HG03521 (cell line): ENCODE data around the gene SLC12A5.

ENCODE experiments used
- ATAC-seq: cut with Tn5 transposase; IDR thresholded peaks from one replicate; pipeline ENCODE4 v1.9.1; 2021; ENCODE audit warnings: mild to moderate bottlenecking, moderate library complexity; ENCODE audit not compliant: unreplicated experiment

The SLC12A5 gene

DNA sequence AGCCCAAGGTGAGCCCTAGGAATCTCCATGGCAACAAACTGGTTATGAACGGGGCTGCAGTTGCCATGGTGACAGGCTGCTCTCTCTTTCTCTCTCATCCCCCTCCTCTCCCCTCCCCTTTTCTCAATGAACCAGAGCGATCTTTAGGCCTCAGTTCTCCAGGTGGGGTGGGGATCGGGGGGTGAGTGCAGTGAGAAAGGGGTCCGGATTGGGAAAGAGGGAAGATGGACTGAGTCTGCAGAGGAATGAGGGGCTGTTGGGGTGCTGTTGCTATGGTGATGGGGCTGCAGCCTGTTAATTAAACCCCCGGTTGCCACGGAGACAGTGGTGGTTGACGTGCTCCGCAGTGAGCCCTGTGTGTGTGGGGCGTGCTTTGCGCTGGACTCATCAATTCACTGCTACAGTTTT lies 3.6 kb upstream of the SLC12A5 start:
- ATAC-seq, result no peak

DNA sequence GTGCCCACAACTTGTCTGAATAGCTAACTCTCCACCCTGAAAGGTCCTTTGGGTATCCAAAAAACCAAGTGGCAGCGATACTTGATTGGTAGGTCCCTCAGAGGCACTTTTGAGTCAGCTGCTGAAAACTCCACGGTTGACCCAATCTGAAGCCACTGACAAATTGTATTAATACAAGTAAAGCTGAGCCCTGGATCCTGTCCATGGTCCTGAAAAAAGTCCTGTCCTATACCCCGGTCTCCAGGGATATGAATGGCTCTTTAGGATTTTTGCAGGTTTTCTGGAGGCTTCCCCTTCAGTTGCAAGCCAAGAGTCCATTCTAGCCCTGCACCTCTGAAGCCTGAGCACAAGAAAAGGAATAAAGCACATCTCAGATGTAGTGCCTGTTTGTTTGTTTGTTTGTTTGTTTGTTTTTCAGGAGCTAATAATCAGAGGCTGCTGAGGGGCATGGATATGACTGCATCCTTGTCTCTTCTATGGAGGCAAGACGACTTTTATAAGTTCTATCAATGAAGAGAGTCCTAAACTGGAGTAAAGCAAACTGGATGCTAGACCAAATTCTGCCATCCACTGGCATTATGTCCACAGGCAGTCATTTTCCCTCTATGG lies 1.7 kb upstream of the SLC12A5 start:
- ATAC-seq, result no peak

DNA sequence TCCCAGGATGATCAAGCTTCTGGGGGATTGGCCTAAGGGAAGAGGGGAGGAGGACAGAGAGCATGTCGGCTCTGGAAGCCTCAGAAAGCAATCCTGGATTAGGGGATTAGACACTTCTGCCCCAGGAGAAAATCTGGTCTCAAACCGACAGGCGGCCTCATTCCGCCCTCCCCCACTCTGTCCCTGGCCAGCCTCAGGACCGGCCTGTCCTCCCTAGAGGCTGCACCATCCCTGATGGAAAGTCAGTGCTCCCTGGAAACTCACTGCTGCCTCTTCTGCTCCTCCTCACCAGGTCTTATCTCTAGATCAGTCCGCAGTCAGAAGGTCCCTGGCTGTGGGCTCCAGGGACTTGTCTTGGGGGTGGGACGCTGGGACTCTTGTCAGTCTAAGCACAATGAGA lies 905 bp upstream of the SLC12A5 start:
- ATAC-seq, result no peak

DNA sequence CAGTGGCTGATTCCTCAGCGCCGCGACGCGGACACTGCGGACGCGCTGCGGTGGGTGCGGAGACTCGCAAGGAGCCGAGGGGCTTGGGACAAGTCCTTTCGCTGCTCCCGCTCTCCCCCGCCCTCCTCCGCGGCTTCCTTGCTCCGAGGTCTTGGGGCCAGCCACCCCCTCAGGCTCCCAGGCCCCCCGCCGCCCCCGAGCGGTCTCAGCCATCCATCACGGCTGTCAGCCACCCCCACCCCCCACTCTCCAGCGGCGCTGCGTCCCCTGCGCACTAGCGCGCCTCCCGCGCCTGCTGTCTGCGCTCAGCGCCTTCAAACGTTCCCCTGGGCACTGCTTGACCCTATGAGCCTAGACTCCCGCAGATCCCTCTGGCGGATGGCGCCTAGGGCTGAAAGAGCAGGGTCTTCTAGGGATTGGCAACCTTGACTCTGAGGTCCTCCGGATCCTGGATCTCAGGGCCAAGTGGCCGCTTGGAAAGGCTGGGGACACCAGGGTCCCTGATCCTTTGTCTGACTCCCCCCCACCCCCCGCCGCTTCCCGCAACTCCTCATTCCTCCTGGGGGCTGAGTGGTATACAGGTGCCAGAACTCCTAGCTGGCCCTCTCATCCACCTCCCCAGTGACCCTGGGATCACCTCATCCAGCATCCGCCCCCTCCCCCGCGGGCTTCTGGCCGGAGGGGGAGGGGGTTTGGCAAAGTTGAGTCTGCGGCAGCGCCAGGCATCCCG lies 1.4 kb downstream of the SLC12A5 start:
- ATAC-seq, result no peak

DNA sequence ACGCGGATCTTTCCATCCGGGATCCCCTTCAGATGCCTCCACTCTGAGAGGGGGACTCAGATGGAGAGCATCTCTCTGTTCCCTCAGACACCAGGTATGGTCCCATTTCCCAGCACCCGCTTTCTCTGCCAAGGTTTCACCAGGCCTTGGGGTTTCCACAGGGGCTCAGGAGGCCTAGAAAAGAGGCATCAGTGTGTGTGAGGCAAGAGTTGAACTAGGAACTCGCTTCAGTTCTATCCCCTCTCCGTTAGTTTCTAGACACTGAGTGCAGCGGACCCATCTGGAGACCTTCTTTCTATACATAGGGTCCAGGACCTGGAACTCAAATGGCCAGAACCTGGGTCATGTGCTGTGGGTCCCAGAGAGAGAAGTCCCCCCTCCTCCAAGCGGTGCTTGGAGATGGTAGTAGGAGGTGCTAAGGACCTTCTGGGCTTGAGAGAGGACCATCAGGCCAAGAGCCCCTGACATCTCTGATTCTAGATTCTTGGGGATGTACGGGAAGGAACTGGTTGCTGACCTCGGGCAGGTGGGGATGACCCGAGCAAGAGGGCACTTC lies 2.1 kb downstream of the SLC12A5 start:
- ATAC-seq, result no peak

DNA sequence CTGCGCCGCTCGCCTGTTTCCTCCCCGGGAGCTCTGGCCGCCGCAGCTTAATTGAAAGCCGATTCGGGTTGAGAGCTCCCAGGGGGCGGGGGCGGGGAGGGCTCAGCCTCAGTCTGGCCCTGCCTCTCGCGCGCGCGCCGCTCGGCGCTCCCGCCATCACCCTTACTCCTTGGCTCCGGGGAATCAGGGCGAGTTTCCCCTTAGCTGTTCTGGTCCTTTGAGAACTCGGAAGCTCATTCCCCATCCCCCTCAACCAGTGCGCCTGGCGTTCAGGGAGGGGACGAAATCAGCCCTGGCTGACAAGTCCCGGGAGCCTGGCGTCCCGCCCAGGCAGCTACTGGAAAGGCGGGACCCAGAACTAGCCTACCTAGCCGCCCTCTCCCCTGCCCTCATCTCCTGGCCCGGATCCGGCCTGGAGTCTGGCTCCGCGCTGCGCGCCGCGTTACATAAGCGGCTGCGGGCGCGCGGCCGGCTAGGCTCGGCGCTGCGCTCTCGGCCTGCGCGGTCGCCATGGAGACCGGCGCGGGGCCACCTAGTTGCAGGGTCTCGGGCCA lies 2.8 kb downstream of the SLC12A5 start:
- no peak for ATAC-seq

DNA sequence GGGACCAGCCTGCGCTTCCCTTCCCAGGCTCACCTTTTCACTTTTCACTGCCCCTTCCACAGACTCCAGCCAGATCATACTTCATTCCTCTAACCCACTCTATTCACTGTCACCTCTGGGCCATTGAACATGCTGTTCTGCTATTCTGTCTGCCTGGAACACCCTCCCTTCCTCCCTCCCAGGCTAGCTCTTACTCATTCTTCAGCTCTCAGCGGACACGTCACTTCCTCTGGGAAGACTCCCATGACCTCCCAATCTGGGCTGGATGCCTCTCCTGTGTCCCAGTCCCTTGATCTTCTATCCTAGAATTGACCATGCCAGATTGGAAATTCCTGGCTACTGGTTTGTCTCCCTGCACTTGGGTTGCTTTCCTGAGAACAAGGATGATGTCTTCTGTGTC lies 5.0 kb downstream of the SLC12A5 start:
- no peak for ATAC-seq

DNA sequence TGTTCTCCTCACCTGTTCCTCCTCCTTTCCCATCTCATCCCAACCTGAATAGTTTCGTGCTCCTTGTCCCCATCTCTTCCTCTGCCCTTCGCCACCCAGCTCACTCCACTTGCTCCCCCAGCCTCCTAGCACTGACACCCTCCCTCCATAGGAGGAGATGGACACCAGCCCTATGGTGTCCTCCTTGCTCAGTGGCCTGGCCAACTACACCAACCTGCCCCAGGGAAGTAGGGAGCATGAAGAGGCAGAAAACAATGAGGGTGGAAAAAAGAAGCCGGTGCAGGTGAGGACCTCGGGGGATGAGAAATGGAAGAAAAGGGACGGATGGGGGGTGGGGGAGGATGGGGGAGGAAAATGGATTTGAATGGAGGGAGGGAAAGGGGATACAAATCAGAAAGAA lies 6.2 kb downstream of the SLC12A5 start:
- no peak for ATAC-seq

DNA sequence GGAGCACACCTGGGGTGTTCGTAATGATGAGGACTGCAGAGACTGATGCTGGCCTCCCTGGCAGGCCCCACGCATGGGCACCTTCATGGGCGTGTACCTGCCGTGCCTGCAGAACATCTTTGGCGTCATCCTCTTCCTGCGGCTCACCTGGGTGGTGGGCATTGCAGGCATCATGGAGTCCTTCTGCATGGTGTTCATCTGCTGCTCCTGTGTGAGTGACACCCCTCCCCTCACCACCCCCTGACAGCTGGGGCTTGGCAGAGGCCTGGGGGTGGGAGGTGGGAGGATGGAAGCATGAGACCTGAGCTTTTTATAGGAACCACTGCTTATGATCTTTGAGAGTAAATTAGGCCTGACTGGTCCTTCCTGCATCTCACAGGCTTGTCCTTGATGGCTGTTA lies 6.7 kb downstream of the SLC12A5 start:
- ATAC-seq, result no peak

DNA sequence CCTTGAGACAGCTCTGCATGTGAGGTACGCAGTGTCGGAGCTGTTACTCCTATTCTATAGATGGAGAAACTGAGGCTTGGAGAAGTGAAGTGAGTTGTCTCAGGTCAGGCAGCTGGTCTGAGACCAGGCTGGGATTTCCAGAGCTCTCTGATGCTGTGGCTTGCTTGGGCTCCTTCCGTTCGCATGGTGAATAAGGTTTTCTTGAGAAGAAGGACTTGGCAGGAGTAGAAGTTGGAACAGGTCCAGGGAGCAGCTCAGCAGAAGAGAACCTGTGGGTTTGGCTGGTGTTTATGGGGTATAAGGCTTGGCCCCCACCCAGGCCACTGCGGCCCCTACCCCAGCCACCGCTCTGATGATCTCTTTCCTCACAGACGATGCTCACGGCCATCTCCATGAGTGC lies 7.4 kb downstream of the SLC12A5 start:
- ATAC-seq, result no peak

DNA sequence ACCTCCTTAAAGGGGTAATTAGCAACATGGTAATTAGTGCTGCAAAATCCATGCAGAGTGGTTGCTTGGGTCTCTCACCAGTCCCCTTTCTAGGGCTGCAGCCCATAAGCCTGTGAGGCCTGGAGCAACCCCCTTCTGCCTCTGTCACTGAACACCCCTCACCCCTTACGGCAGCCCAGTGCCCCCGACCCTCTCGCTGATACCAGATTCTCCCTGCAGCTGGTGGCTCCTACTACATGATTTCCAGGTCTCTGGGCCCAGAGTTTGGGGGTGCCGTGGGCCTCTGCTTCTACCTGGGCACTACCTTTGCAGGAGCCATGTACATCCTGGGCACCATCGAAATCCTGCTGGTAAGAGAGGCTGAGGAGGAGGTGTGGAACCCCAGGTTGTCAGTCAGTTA lies 8.0 kb downstream of the SLC12A5 start:
- no peak for ATAC-seq

DNA sequence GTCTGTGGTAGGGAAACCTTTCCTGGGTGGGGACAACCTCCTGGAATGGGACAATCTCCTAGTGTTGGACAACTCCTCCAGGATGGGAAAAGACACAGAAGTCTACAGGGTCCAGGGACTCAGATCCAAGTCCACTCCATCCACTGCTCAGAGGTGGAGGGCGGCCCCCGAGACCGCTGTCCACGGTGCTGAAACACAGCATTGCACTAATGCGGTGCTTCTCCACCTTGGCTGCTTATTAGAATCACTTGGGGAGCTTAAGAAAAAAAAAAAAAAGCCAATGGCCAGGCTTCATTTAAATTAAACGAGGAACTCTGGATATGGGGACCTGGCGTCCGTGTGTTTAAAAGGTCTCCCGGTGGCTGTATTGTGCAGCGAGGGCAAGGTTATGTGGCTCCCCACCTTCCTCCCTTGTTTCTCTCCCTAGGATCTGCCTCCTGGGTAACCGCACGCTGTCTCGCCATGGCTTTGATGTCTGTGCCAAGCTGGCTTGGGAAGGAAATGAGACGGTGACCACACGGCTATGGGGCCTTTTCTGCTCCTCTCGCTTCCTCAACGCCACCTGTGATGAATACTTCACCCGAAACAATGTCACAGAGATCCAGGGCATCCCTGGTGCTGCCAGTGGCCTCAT lies 12.0 kb downstream of the SLC12A5 start:
- no peak for ATAC-seq

DNA sequence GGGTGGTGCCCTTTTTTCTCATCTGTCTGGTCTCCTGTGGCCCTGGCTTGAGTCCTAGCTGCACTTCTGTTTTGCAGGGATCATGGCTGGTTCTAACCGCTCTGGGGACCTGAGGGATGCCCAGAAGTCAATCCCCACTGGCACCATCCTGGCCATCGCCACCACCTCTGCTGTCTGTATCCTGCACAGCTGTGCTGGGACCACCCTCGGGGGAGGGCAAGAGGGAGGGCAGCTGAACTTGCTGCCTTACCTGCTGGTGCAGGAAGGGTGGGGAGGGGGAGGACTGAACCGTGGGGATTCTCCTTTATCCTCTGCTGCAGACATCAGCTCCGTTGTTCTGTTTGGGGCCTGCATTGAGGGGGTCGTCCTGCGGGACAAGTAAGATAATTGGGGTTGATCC lies 14.5 kb downstream of the SLC12A5 start:
- ATAC-seq, result no peak

DNA sequence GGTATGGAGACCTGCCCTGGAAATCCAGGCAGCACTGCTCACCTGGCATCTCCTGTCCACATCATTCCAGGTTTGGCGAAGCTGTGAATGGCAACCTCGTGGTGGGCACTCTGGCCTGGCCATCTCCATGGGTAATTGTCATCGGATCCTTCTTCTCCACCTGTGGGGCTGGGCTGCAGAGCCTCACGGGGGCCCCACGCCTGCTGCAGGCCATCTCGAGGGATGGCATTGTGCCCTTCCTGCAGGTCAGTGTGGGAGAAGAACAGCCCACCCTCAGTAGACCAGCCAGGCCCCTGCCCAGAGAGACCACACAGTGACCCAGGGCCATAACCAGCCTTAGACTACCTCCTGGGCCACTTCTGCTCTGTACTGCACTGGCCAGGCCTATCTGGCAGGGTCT lies 15.9 kb downstream of the SLC12A5 start:
- no peak for ATAC-seq

DNA sequence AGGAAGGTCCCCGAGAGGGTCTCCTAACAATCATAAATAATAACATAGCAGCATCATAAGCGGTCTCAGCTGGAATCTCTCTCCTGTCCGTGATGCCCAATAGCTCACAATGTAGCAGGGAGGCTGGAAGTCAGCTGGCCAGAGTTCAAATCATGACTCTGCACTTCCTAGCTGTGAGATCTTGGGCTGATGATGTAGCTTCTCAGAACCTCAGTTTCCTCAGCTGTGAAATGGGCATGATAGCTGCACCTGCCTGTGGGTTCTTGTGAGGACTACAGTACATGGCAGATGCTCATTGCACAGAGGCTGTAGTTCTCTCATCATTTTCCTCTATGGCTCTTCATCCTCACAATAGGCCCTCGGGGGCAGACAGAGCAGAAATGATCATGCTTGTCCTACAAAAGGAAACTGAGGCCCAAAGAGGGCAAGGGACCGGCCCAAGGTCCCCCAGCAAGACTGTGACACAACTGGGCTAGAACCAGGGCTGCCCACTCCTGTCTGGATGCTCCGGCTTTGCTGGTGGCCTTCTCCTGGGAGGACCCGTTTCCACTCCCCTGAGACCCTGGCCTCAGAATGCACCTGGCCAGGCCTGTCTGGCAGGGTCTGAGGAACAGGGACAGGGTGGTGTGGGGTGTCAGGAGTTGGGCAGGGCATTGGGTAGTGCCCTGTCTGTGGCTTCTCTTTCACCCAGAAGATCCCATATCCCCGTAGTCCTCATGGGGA lies 17.7 kb downstream of the SLC12A5 start:
- ATAC-seq, result no peak

DNA sequence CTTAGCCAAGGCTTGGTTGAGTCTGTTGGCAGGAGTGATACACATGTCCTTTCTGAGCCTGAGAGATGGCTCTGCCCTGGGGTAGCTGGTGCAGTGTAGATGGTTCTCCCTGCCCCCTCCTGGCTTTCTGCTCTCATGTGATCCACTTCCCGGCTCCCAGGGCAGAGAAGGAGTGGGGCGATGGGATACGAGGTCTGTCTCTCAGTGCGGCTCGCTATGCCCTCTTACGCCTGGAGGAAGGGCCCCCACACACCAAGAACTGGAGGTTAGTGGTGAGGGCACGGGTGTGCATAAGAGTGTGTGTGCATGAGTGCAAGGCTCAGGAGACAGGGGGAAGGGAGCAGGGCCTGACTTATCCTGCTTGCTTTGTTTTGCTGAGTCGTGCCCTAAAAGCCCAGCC lies 18.8 kb downstream of the SLC12A5 start:
- no peak for ATAC-seq

DNA sequence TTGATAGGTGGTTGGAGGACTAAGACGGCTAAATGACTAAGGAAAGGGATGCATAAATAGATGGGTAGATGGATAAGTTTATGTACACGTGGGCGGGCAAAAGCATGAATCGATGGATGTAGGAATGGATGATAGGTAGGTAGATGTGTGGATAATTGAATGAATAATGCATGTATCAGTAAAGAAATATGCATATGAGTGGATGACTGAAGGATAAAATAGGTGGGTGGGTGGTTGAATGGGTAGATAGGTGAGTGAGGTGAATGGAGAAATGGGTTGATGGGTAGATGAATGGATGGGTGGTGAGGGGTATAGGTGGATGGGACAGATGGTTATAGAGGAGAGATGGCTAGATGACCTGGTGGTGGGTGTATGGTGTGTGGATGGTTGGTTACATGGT lies 20.2 kb downstream of the SLC12A5 start:
- ATAC-seq, result no peak

DNA sequence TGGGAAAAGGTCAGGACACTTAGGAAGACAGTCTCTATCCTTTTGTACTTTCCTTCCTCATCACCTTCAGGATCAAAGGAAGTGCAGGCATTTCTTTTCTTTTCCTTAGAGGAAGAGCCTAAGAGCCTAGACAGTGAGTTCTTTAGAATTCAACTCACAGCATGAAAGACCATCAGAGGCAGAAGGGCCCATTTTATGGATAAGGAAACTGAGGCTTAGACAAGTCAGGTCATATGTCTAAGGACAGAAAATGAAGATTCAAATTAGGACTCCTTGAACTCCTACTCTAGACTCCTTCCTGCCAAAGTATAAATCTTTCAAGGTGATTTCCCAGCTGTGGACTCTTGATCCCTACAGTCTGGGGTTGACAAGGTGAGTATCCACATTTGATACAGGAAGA lies 20.8 kb downstream of the SLC12A5 start:
- no peak for ATAC-seq

DNA sequence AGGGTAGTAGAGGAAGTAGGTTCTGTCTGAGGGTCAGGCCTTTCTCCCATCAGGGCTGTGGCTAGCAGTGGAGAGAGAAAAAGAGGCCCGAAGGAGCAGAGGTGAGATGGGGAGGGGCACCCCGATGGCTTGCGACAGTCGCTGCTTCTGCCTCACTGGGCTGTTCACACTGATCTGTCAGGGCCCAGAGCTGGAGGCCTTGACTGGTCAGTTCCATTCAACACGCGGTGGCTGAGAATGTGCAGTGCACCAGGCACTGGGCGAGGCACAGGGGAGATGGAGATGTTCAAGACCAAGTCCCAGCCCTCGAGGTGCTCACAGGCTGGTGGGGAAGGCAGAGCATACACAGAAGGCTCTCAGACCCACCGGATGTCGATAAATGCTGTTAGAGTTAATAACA lies 21.4 kb downstream of the SLC12A5 start:
- no peak for ATAC-seq

DNA sequence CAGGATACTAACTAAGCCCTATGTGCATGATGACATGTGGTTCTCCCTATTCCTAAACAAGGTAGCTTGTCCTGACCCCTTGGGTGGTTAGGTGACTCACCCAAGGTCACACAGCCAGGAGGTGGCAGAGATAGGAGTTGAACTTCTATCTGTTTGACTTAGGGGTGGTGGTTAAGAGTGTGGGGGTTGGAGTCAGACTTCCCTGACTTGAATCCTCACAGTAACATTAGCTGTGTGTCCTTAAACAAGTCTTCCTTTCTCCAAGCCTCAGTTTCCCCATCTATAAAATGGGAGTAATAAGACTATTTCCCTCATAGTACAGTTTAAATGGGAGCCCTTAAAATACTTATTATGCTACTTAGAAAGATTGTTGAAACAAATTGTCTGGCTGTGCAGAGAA lies 21.9 kb downstream of the SLC12A5 start:
- no peak for ATAC-seq
